HG03378 (cell line): ENCODE data around the gene C1orf174.
"Not testable (repeated sequence)": the region's sequence is repeated elsewhere in the genome, so short reads cannot be mapped to it uniquely, and the experiment has no call there.

Experiments
- ATAC-seq: cut with Tn5 transposase; IDR thresholded peaks from one replicate; pipeline ENCODE4 v1.9.1; 2021; ENCODE audit warnings: mild to moderate bottlenecking, moderate library complexity; ENCODE audit not compliant: unreplicated experiment

The C1orf174 gene

DNA sequence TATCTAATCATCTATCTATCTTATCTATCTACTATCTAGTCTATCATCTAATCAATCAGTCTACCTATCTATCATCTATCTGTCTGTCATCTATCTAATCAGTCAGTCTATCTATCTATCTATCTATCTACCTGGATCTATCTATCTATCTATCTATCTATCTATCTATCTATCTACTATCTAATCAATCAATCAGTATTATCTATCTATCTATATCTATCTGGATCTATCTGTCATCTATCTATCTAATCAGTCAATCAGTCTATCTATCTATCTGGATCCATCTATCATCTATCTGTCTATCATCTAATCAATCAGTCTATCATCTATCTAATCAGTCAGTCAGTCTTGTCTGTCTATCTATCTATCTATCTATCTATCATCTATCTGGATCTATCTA is 26.9 kb upstream of the C1orf174 start:
- ATAC-seq, result no peak

DNA sequence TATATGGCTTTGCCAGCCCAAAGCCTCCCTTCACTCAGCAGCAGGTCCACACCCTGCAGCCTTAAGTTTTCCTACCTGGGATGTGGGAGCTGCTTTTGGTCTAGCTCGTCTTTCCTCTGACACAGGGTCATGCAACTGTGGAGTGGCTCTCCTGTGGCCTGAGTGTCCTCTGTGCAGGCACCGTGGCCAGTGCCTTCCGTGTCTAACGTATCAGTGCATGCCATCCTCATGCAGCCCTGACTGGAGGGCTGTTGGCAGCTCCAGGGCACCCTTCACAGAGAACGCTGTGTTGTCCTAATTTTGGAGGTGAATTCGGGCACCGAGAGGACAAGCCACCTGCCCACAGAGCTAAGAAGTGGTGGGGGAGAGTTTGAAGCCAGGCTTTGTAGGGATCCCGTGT is 25.7 kb upstream of the C1orf174 start:
- no peak for ATAC-seq

DNA sequence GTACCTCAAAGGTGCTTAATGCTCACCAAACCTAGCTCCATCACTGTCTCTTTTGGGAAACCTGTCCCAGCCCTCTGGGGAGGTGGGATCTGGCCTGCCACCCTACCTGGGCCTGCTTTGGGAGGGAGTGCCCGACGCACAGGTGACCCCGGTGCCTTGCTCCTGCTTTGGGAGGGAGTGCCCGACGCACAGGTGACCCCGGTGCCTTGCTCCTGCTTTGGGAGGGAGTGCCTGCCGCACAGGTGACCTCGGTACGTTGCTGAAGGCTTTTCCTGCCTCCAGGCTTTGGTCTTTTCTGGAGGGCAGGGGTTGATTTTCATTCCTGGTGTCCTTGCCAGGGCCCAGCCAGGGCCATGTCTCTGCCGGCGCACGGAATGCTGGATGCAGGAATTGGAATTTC is 25.2 kb upstream of the C1orf174 start:
- ATAC-seq, result no peak

DNA sequence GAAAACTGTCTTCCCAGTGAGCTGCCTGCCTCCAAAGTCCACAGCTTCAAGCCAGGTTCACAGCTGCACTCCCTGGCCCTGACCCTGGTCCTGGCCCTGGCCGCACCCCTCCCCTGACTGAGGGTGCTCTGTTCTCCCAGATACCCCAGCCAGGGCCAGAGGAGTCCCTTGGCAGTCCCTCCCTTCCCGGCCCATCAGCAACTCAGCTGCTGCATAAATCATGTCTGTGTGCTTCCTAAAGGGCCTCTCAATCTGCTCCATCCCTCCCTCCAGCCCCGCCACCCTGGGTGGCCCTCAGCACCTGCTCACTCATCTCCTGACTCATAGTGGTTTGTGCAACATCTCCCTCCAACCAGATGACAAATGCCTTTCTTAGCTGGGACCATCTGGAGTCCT is 24.8 kb upstream of the C1orf174 start:
- ATAC-seq, result no peak

DNA sequence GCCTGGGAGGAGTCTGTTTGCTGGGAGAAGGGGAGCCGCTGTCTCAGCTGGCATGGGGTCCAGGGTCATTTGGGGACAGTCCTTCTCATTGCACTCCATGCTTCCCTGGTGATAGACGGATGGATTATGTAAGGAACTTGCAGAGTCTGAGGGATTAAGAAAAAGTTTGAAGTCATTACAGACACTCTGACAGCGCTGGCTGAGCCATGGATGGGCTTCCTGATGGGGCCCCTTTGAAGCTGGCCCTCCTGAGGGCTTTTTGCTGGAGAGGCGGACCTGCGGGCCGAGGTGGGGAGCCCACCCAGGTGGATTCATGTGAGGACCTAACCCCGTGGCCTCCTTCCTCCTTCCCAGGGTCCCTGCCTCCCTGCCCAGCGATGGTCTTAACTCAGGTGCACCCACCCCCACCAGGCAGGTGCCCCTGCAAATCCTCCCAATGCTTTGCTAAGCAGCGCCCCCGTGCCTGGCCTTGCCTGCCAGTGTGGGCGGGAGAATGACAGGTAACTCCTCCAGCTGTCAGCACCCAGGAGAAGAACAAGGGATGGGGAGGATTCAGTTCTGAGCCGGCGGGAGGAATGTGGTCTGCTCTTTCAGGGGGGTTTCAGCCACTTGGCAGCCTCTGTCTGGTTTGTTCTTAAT is 24.2 kb upstream of the C1orf174 start:
- ATAC-seq, result no peak

DNA sequence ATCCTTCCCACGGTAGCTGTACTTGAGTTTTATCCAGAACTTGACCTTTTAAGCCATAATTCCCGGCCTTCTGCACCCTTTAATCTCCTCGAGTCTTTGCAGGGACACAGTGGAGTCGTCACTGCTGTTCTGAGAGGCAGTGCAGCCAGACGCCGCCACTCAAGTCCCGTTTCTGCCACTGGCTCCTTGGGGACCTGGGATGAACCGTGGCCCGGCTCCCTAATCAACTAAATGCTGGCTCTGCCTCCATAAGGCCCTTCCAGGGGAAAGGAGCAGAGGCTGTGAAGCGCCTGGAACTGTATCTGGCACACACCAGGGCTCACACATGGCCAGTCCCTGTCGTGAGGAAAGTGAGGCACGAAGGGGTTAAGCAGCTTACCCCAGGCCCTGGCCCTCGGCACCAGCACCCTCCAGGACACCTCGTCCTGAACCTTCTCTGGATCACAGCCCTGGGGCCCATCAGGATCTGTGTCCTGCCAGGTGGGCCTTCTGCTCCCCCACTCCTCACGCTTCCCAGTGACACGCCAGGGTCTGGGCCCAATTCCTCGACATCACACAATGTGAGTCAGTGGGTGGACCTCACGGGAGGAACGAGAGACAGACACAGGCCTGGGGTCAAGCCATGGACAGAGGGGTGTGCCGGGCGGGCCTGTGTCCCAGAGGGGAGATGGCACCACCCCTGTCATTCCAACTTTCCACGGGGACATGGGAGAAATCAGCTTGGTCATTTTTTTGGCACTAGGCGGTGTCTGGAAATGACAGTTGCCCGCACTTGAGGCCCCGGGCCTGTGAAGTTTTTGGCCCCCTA is 23.5 kb upstream of the C1orf174 start:
- ATAC-seq, result no peak

DNA sequence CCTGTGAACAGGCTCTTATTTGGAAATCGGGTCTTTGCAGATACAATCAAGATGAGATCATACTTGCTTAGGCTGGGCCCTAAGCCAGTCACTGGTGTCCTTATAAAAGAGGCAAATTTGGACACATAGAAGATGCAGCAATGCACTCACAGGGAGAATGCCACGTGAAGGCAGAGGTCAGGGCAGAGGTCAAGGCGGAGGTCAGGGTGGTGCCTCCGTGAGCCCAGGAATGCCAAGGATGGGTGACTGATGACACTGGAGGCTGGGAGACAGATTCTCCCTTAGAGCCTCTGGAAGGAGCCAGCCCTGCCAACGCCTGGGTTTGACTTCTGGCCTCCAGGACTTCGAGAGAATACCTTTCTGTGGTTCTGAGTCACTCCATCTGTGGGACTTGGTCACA is 22.8 kb upstream of the C1orf174 start:
- no peak for ATAC-seq

DNA sequence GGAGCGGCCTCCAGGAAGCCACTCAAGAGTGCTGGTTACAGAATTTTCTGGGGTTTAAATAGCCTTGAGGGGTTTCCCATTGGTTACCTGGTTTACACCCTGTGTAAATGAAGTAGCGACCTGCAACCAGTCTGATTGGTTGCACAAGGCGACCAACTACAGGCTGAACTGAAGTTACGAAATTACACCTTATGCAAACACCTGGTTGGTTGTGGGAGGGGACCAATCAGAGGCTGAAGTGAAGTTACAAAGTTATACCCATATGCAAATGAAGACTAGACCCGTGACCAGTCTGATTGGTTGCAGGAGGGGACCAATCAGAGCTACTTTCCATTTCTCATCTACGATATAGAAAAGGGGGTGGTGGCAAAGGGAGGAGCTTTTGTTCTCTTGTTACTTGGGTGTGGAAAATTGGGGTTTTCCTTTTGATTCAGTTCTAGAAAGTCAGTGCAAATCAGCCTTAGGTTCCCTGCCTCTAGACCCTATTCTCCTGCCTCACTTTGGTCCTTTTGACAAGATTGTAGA is 22.2 kb upstream of the C1orf174 start:
- ATAC-seq, result no peak

DNA sequence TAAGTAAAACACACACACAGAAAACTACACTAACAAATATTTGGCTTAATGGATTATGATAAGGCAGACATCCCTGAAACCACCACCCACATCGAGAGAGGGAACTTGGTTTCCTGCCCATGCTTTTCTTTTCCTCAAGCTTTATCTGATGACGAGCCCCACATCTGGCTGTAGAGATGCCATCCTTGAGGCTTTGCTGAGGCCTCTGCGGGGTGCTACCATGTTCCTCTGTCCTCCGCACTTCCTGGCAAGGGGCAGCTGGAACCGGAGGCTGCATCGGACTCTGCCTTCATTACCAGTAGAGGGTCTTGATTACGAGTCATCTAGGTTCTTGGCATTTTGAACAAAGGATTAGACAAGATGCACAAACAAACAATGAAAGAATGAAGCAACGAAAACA is 21.7 kb upstream of the C1orf174 start:
- ATAC-seq, result no peak

DNA sequence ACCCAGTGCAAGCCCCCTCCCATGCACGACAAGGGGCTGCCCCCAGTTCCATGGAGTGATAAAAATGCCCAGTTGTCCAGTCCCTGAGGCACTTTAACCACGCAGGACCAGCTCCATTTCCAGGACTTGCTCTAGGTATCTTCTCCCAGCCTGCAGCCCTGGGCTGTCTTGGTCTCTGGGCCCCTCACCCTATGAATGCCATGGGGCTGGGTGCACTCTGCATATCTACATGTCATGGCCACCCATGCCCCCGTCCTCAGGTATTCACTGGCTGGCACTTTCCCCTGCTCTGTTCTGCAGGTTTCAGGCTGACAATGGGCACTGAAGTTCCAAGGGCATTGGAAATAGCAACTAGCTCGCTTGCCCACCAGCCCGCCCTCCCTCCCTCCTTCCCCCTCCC is 19.6 kb upstream of the C1orf174 start:
- ATAC-seq, result no peak

DNA sequence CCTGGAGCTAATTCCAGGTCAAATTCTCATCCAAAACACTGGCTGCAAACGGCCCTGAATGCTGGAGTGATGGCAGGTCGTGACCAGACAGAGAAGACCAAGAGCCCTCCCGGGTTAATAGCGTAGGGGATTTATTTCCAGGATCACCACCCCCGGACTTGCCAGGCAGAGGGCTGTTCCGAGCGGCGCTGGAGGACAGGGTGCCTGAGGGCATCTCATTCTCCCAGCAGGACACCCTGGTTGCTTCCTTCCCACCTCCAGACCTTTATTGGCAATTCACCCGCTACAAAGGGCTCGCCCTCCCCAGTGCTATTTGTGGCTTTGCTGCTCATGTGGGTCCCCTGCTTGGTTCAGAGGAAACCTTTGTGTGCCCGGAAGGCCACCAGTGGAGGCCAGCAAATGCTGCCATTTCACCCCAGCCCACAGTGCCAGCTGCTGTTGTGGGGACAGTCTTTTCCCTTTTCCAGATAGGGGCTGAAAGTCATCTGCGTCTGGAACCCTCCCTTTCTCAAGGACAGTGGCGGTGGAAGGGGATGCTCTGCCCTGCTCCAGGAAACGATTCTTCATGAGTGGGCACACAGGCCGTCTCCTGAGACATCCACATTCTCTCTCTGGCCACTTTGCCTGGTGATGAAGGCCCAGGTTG is 19.0 kb upstream of the C1orf174 start:
- no peak for ATAC-seq

DNA sequence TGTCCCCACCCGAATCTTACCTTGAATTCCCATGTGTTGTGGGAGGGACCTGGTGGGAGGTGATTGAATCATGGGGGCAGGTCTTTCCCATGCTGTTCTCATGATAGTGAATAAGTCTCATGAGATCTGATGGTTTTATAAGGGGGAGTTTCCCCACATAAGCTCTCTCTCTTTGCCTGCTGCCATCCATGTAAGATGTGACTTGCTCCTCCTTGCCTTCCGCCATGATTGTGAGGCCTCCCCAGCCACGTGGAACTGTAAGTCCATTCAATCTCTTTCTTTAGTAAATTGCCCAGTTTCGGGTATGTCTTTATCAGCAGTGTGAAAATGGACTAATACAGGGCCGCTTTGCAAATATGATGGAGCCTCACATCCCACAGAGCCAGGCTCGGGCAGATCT is 18.3 kb upstream of the C1orf174 start:
- not testable (repeated sequence) for ATAC-seq

DNA sequence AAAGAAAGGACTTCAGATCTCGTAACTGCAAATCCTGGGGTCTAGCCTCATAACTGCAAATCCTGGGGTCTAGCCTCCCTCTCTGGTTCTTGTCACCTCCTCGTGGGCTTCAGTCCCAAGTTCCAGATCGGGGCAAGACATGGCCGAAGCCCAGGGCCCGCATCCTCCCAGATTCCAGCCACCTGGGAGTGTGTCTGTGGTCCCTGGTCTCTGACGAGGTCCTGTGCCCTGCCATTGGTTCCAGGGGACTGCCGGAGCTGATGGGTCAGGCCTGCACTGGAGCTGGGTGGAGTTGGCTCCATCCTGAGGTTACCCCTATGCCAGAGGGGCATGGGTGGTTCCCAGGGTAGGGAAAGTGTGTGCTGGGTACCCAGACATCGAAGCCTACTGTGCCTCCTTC is 17.7 kb upstream of the C1orf174 start:
- ATAC-seq, result no peak

DNA sequence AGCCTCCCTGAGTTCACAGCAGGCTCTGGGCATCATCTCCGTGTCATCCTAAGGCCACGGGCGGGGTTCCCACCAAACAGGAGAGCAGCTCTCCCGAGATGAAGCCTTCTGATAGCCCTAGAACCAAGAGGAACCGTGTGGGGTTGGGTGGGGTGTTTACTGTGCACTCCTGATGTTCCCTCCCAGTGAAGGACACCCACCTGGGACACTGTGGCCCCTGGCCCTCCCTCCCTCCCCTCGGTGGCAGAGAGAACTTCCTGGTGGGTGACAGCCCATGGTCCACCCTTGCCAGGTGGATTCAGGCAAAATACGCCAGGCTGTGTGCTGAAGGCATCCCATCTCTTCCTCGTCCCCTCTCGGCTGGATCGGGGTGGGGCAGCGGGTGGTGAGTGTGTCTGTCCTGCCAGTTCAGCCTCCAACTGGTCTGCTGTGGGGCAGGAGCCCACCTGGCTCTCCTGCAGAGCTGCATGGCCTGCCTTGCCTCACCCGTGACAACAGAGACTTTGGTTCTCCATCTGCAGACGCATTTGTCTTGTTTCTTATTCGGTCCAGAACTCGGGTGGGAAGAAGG is 15.6 kb upstream of the C1orf174 start:
- no peak for ATAC-seq

DNA sequence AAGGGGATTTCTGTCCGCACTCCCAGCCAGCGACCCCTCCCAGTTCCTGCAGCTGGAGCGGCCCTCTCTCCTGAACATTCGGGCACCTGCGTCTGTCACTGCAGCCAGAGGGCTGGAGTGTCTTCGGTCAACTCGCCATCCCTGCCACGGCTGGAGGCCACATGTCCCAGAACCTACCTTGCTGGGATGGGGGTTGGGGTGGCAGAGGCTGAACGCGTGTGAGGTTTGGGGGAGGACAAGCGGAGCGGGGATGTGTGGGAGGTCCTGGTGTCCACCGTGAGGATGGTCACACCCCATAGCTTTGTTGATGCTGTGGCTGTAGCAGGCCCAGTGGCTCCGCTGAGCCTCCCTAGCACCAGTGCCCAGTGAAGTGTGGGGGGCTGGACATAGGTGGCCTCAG is 14.8 kb upstream of the C1orf174 start:
- ATAC-seq, result no peak

DNA sequence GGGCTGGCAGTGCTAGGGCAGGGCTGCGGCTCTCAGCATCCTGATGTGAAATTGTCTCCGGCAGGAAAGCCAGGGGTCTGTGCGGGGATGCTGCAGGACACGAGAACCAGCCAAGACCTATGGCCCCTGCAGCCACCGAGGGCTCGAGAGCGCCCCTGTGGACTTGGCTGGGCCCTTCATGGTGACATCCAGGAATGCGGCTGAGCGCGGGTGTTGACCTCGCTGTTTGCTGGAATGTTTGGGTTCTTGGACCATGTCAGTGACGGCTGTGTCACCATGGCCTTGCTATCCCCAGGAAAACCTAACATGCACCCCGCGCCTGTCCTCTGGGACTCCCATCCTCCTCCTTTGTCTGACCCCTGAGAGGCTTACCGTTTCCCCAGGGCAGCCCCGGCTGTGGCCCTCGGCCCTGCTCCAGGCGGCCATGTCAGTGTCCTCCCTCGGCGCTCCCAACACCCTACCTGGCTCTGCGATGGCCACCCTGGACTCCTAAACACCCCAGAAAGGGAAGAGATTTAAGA is 14.3 kb upstream of the C1orf174 start:
- ATAC-seq, result no peak

DNA sequence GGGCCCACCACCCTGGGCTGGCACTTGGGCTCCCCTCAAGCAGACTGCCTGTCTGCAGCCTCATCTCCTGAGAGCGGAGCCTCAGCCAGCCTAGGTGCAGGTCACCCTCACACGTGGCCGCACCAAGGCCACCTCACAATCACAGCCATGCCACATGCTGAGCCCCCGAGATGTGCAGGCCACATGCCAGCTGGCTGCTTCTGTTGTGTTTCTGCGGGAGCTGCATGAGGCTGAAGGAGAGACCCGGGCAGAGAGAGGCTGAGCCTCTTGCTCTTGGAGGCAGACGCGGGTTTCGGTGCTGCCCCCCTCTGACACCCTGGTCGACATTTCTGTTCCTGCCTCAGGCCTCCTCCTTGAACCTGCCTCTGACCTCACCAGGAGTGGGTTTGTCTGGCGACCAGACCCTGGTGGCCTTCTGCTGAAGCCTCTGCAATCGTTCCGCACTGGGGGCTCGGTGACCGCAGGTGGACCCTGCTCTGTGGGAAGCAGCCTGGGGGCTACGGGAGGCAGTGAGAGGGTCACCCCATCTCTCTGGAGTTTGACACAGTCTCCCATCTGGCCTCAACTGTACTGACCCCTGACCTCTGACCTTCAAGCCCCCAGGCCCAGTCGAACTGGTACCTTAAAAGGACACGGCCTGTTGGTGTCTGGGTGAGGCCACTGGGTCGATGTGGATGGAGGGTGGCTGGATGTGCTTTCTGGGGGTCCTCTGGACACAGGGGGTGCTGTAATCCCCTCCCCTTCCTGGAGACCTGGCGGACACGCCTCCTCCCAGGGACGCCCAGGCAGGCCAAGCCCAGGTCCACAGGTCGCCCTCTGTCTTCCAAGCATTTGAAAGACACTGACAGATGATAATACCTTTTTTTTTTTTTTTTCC is 13.0 kb upstream of the C1orf174 start:
- no peak for ATAC-seq

DNA sequence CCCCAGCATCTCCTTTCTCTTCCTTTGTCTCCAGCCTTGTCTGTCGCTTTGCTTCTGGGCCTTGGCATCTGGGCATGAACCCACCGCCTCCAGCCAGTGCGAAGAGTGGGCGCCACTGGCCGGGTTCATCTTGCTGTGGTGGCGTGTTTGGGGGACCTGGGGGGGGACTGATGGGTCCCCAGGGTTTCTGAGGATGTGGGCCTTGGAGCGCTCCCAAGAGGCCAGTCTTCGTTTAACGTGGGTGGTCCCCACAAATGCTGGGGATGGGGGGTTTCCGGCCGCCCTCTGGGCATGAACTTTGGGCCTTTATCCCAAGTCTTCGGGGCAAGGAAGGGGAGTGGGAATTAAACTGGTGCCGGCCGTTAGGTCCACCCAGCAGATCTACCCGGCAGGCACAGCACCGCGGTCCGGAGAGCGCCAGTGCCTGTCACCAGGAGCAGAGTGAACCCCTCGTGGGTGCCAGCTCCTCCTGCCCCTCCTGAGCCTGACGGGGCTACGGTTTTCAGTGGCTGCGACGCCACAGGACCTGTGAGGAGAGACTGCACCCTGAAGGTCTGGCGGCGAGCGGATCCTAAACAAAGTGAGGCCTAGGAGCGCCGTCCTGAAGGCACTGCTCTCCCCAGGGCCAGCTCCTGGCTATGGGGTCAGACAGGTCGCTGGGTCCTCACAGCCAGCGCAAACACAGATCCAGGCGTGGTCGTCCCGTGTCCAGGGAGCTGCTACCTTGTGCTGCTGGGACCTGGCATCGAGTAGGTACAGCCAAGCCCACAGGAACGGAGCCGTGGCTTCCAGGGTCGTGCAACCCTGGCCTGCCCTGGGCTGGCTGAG is 12.1 kb upstream of the C1orf174 start:
- ATAC-seq, result no peak
